Lung (tissue), 12 donors: Measurements from ENCODE around the gene CARD9. TPM values are rescaled to one million over a fixed set of nuclear protein-coding genes. Genes with fewer than 3 reads are reported as not detected.

ENCODE experiments used
- ATAC-seq: fragments of 200-7000 bp; cut with Tn5 transposase; one replicate; pipeline ENCODE4 v1.9.1; 2020; ENCODE audit warnings: moderate number of reproducible peaks; ENCODE audit not compliant: insufficient read depth, low FRiP score
- DNase-seq, 3 donors: peaks; one replicate each; pipeline ENCODE4 v3.0.0-alpha.2; 2013 to 2017
- H3K27ac ChIP-seq, 2 donors: one replicate each; pipeline ENCODE4 v1.5.1; 2013; ENCODE audit warnings: mild to moderate bottlenecking in 2 of 2, moderate library complexity in 2 of 2, control low read depth in 1 of 2, inconsistent platforms in 1 of 2, low read depth in 1 of 2, low read length in 1 of 2
- H3K27me3 ChIP-seq, 3 donors: one replicate each; pipeline ENCODE4 v1.5.1; 2013; ENCODE audit warnings: low read length in 2 of 3; ENCODE audit not compliant: control insufficient read depth in 3 of 3, insufficient read depth in 3 of 3
- H3K36me3 ChIP-seq, 4 donors: one replicate each; pipeline ENCODE4 v1.5.1; 2013; ENCODE audit warnings: low read length in 4 of 4, mild to moderate bottlenecking in 1 of 4, moderate library complexity in 1 of 4; ENCODE audit not compliant: control insufficient read depth in 4 of 4, insufficient read depth in 4 of 4
- H3K4me1 ChIP-seq, 5 donors: one replicate each; pipeline ENCODE4 v1.5.1; 2013; ENCODE audit warnings: low read length in 5 of 5, mild to moderate bottlenecking in 2 of 5, moderate library complexity in 1 of 5; ENCODE audit not compliant: control insufficient read depth in 5 of 5, insufficient read depth in 5 of 5
- H3K4me3 ChIP-seq: one replicate; pipeline ENCODE4 v1.5.1; 2013; ENCODE audit warnings: mild to moderate bottlenecking, control low read depth, moderate library complexity
- H3K9ac ChIP-seq, 2 donors: one replicate each; pipeline ENCODE4 v1.5.1; 2013; ENCODE audit warnings: low read length in 2 of 2, control low read depth in 1 of 2; ENCODE audit not compliant: insufficient read depth in 1 of 2
- H3K9me3 ChIP-seq, 4 donors: one replicate each; pipeline ENCODE4 v1.5.1; 2013; ENCODE audit warnings: low read length in 3 of 4, mild to moderate bottlenecking in 1 of 4, moderate library complexity in 1 of 4; ENCODE audit not compliant: control insufficient read depth in 4 of 4, insufficient read depth in 3 of 4
- WGBS, 2 donors: extraction: QIAGEN DNeasy Blood & Tissue Kit; methylation state at CpG; one replicate each; pipeline ENCODE4 v1.1.7; 2013; 5-methylcytosine and 5-hydroxymethylcytosine counted together
- polyA plus RNA-seq, 2 donors: library from polyadenylated mRNA; stranded (reverse); fragments of 200-250 nt; gene quantifications; one replicate each; pipeline ENCODE4 v1.2.1, GENCODE V29; 2013
- total RNA-seq, 2 donors: library from RNA; depleted of rRNA in 1 of 2; stranded (reverse); fragments of >200 nt in 1 of 2; gene quantifications; one replicate each; pipeline ENCODE4 v1.2.1, GENCODE V29; 2014 to 2021
- TF ChIP-seq, protein P1 (sequence below): IDR thresholded peaks from 2 replicates; pipeline ENCODE4 v1.5.1; 2012; ENCODE audit warnings: mild to moderate bottlenecking; ENCODE audit errors: control extremely low read depth, extremely low read depth
- donor health status: control.
- donor health status: control.
- donor health status: Bipolar disorder and iron deficiency.
- donor health status: healthy.
- donor health status: DM: yes; HTN: yes; CAD: no.

CARD9 gene
- total and polyA plus RNA-seq, 4 donors = 3.8 to 16.0 (median 11.5) TPM

DNA sequence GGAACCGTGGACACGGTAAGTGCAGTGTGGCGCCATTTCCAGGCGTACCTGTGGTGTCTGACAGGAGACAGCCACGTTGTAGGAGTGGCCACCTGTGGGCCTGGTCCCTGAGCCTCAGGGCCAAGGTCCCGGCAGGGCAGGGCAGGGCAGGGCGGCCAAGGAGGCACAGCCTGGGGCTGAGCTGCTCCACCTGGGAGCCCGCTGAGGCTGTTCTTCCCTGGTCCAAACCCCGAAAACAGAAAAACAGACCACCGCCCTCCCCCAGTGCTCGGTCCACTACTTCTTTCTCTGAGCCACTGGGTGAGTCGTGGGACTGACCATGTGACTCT lies 45.6 kb upstream of the CARD9 start:
- Histone ChIP-seq H3K27ac (no peak overlapping the region), H3K4me1 (no peaks in the 10 kb centered on the region), H3K36me3 (peaks cover 33 to 76% (median 49%) of the 10 kb centered on the region in 4 donors), H3K9ac (no peak overlapping the region), H3K27me3 (no peaks in the 10 kb centered on the region), H3K9me3 (no peaks in the 10 kb centered on the region), H3K4me3 (no peak overlapping the region)
- ATAC-seq (no peak), DNase-seq (no peak)
- 95 to 97% methylated on average over 12 of the region's 12 CpGs for WGBS, 2 donors
- TF ChIP-seq, protein P1, sequence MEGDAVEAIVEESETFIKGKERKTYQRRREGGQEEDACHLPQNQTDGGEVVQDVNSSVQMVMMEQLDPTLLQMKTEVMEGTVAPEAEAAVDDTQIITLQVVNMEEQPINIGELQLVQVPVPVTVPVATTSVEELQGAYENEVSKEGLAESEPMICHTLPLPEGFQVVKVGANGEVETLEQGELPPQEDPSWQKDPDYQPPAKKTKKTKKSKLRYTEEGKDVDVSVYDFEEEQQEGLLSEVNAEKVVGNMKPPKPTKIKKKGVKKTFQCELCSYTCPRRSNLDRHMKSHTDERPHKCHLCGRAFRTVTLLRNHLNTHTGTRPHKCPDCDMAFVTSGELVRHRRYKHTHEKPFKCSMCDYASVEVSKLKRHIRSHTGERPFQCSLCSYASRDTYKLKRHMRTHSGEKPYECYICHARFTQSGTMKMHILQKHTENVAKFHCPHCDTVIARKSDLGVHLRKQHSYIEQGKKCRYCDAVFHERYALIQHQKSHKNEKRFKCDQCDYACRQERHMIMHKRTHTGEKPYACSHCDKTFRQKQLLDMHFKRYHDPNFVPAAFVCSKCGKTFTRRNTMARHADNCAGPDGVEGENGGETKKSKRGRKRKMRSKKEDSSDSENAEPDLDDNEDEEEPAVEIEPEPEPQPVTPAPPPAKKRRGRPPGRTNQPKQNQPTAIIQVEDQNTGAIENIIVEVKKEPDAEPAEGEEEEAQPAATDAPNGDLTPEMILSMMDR = no peak

DNA sequence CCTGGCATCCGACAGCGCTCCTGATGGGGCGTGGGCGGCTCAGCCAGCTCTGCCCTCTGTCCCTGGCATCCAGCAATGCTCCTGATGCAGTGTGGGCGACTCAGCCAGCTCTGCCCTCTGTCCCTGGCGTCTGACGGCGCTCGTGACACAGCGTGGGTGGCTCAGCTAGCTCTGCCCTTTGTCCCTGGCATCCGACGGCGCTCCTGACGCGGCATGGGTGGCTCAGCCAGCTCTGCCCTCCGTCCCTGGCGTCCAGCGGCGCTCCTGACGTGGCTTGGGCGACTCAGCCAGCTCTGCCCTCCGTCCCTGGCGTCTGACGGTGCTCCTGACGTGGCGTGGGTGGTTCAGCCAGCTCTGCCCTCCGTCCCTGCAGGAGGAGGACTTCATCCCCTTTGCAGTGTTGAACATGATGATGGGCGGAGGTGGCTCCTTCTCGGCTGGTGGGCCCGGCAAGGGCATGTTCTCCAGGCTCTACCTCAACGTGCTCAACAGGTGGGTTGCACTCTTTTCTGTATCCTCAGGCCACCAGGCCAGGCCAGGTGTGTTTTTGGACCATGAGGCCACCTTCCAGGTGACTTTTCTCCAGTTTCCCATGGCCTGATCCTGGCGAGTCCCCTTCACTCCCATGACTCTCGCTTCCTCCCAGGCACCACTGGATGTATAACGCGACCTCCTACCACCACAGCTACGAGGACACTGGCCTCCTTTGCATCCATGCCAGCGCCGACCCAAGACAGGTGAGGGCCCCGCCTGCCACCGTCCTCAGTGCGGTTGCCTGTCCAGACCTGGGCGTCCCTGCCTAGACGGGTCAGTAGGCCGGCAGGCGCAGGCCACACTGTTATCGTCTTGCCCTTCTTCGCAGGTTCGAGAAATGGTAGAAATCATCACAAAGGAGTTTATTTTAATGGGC lies 45.0 kb upstream of the CARD9 start:
- no peak overlapping the region for H3K27ac ChIP-seq
- ATAC-seq (no peak), DNase-seq (no peak)
- no peak overlapping the region for H3K4me3 ChIP-seq
- H3K9me3 ChIP-seq = no peaks in the 10 kb centered on the region
- 93 to 97% methylated on average over 48 of the region's 48 CpGs for whole genome bisulfite sequencing, 2 donors
- H3K27me3 ChIP-seq = no peaks in the 10 kb centered on the region
- TF ChIP-seq, protein P1 = no peak
- no peaks in the 10 kb centered on the region for H3K4me1 ChIP-seq
- H3K36me3 ChIP-seq = peaks cover 30 to 76% (median 51%) of the 10 kb centered on the region in 4 donors
- H3K9ac ChIP-seq = no peak overlapping the region

DNA sequence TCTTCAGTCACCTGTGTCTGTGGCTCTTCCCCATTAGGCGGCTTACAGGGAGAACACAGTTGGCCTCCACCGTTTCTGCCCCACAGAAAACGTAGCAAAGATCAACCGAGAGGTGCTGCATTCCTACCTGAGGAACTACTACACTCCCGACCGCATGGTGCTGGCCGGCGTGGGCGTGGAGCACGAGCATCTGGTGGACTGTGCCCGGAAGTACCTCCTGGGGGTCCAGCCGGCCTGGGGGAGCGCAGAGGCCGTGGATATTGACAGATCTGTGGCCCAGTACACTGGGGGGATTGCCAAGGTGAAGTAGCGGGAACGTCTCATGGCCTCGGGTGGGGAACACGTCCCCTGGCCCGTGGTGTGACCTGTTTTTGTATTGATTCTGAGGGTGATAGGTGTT lies 43.4 kb upstream of the CARD9 start:
- TF ChIP-seq, protein P1 = no peak
- DNase-seq (no peak), ATAC-seq (no peak)
- no peaks in the 10 kb centered on the region for H3K27me3 ChIP-seq
- H3K4me3 ChIP-seq = no peak overlapping the region
- no peak overlapping the region for H3K9ac ChIP-seq
- H3K9me3 ChIP-seq = no peaks in the 10 kb centered on the region
- H3K27ac ChIP-seq = no peak overlapping the region
- peaks cover 0 to 1% (median 0%) of the 10 kb centered on the region in 5 donors for H3K4me1 ChIP-seq
- 93 to 96% methylated on average over 19 of the region's 19 CpGs for WGBS, 2 donors
- H3K36me3 ChIP-seq = peaks cover 19 to 67% (median 49%) of the 10 kb centered on the region in 4 donors
